CD14-positive monocyte (primary cell): ENCODE measurements around the gene LRIG1. TPM values are rescaled to one million over a fixed set of nuclear protein-coding genes. Genes with fewer than 3 reads are reported as not detected.

Source experiments
- DNase-seq, 3 donors: peaks; one replicate each; pipeline ENCODE4 v3.0.0-alpha.2; 2011 to 2022
- H2AFZ ChIP-seq: 2 replicates; pipeline ENCODE4 v1.6.0; 2012; ENCODE audit warnings: mild to moderate bottlenecking, low read depth, low read length, inconsistent platforms; ENCODE audit not compliant: insufficient read depth, poor library complexity, severe bottlenecking
- H3K27ac ChIP-seq, 2 donors: 1 replicate in 1 of 2; 2 replicates in 1 of 2; pipeline ENCODE4 v1.5.1; 2012 to 2013; ENCODE audit warnings: low read length in 2 of 2, control low read depth in 1 of 2, inconsistent platforms in 1 of 2, low read depth in 1 of 2, mild to moderate bottlenecking in 1 of 2
- H3K27me3 ChIP-seq, 2 donors: one replicate each; pipeline versions ENCODE4 v1.6.0 to v1.6.1; 2011 to 2013; ENCODE audit warnings: low read length in 2 of 2; ENCODE audit not compliant: control insufficient read depth in 2 of 2, insufficient read depth in 2 of 2
- H3K36me3 ChIP-seq, 2 donors: replicated peaks in 1 of 2; 1 replicate in 1 of 2; 2 replicates in 1 of 2; pipeline versions ENCODE4 v1.5.1 to v1.6.1; 2012 to 2013; ENCODE audit warnings: low read length in 2 of 2, control low read depth in 1 of 2, inconsistent platforms in 1 of 2, mild to moderate bottlenecking in 1 of 2; ENCODE audit not compliant: insufficient read depth in 2 of 2, control insufficient read depth in 1 of 2
- H3K4me1 ChIP-seq, 2 donors: 1 replicate in 1 of 2; 2 replicates in 1 of 2; pipeline versions ENCODE4 v1.5.1 to v1.6.1; 2012 to 2013; ENCODE audit warnings: low read length in 2 of 2, control low read depth in 1 of 2, inconsistent platforms in 1 of 2, mild to moderate bottlenecking in 1 of 2, moderate library complexity in 1 of 2; ENCODE audit not compliant: insufficient read depth in 2 of 2, control insufficient read depth in 1 of 2
- H3K4me2 ChIP-seq: replicated peaks from 2 replicates; pipeline ENCODE3; 2012; ENCODE audit warnings: low read length, moderate library complexity, mild to moderate bottlenecking; ENCODE audit not compliant: poor library complexity, severe bottlenecking; ENCODE audit errors: extremely low read depth
- H3K4me3 ChIP-seq, 3 experiments: fragments of 200-600 bp in 1 of 3; sonication (generic) in 1 of 3; replicated peaks in 1 of 3; 1 replicate in 2 of 3; 2 replicates in 1 of 3; pipeline ENCODE4 v1.5.1; 2011 to 2013; ENCODE audit warnings: low read length in 3 of 3, mild to moderate bottlenecking in 3 of 3, control low read depth in 2 of 3, low read depth in 2 of 3, inconsistent platforms in 1 of 3, moderate library complexity in 1 of 3
- H3K79me2 ChIP-seq: 2 replicates; pipeline ENCODE4 v1.6.0; 2012; ENCODE audit warnings: mild to moderate bottlenecking, control low read depth, inconsistent platforms, low read length, moderate library complexity; ENCODE audit not compliant: insufficient read depth
- H3K9ac ChIP-seq: 2 replicates; pipeline ENCODE4 v1.6.0; 2017; ENCODE audit warnings: low read length, mild to moderate bottlenecking; ENCODE audit not compliant: insufficient read depth, poor library complexity, severe bottlenecking
- H3K9me3 ChIP-seq, 2 donors: replicated peaks in 1 of 2; 1 replicate in 1 of 2; 2 replicates in 1 of 2; pipeline versions ENCODE4 v1.5.1 to v1.6.1; 2012 to 2013; ENCODE audit warnings: low read length in 2 of 2, control low read depth in 1 of 2; ENCODE audit not compliant: control insufficient read depth in 1 of 2, insufficient read depth in 1 of 2
- H4K20me1 ChIP-seq: 2 replicates; pipeline ENCODE4 v1.6.0; 2012; ENCODE audit warnings: mild to moderate bottlenecking, low read length, control low read depth, moderate library complexity; ENCODE audit not compliant: insufficient read depth
- H3K27ac Mint-ChIP-seq, 7 donors: one replicate each; pipeline ENCODE4 v1.8.0; 2020; ENCODE audit warnings: mild to moderate bottlenecking in 7 of 7, mixed read lengths in 7 of 7, moderate library complexity in 6 of 7, inconsistent platforms in 2 of 7
- H3K27me3 Mint-ChIP-seq, 3 donors: one replicate each; pipeline ENCODE4 v1.8.0; 2021 to 2022; ENCODE audit warnings: low read depth in 3 of 3, mild to moderate bottlenecking in 3 of 3, mixed read lengths in 3 of 3, moderate library complexity in 3 of 3, inconsistent platforms in 1 of 3
- H3K36me3 Mint-ChIP-seq, 2 donors: one replicate each; pipeline ENCODE4 v1.8.0; 2020; ENCODE audit warnings: mixed read lengths in 2 of 2, inconsistent platforms in 1 of 2, mild to moderate bottlenecking in 1 of 2
- H3K4me1 Mint-ChIP-seq: one replicate; pipeline ENCODE4 v1.8.0; 2020; ENCODE audit warnings: mild to moderate bottlenecking, mixed read lengths
- H3K4me3 Mint-ChIP-seq, 2 donors: one replicate each; pipeline ENCODE4 v1.8.0; 2020; ENCODE audit warnings: mild to moderate bottlenecking in 2 of 2, mixed read lengths in 2 of 2, moderate library complexity in 1 of 2
- H3K9me3 Mint-ChIP-seq, 7 donors: one replicate each; pipeline ENCODE4 v1.8.0; 2020 to 2022; ENCODE audit warnings: mixed read lengths in 7 of 7, mild to moderate bottlenecking in 6 of 7, moderate library complexity in 6 of 7, inconsistent platforms in 2 of 7
- WGBS: methylation state at CpG from one replicate; pipeline ENCODE4 v1.1.5; 2013; ENCODE audit warnings: missing lambda C conversion rate; ENCODE audit not compliant: insufficient coverage; 5-methylcytosine and 5-hydroxymethylcytosine counted together
- intact Hi-C, 2 donors: fragments of 100-400 bp; cut with micrococcal nuclease; formaldehyde crosslinking; loops; one replicate each; pipeline versions ENCODE4 v1.15.0 to v1.15.1; 2023
- polyA plus RNA-seq, 3 donors: library from polyadenylated mRNA; depleted of rRNA in 1 of 3; unstranded in 2 of 3; stranded (reverse) in 1 of 3; fragments of 300-500 nt in 2 of 3; fragments of >200 nt in 1 of 3; fragmentation: Illumina TruSeq in 2 of 3; gene quantifications; 1 replicate in 2 of 3; 2 replicates in 1 of 3; pipeline ENCODE4 v1.2.3, GENCODE V29; 2012 to 2021
- TF ChIP-seq, protein P1 (sequence below): fragments of 200-600 bp; IDR thresholded peaks from one replicate; pipeline ENCODE4 v1.8.0; 2022; ENCODE audit warnings: antibody characterized with exemption, mild to moderate bottlenecking

LRIG1 gene
- polyA plus RNA-seq, 3 donors, result 0.82 to 1.9 (median 1.0) TPM

DNA sequence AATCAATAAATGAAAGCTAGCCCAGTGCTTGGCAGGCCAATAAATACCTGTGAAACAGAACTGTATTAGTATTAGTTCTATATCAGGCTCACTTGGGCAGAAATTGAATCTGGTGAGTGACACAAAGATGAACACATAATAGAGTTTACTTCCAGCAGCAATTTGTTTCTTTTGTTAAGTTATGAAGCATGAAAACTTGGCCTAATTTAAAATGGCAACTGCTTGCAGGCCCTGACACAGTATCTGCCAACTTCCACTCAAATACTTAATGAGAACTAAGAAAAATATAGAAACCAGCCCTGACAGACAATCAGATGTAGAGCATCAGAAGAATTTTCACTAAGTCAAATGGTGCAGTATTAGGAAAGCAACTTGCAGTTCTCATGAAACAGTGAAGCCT is 37.6 kb upstream of the LRIG1 start:
- intact Hi-C loops, result no loop called here
- H3K27me3 Mint-ChIP-seq, result peaks cover 0 to 4% (median 2%) of the 10 kb centered on the region in 3 donors
- H3K4me3 Mint-ChIP-seq, result no peak overlapping the region
- H2AFZ ChIP-seq, result no peak overlapping the region
- no peaks in the 10 kb centered on the region for H3K79me2 ChIP-seq
- no peaks in the 10 kb centered on the region for H3K9me3 ChIP-seq
- no peaks in the 10 kb centered on the region for H3K4me1 Mint-ChIP-seq
- H3K36me3 ChIP-seq, result no peaks in the 10 kb centered on the region
- no peak overlapping the region for H3K27ac ChIP-seq
- H4K20me1 ChIP-seq, result no peaks in the 10 kb centered on the region
- H3K27ac Mint-ChIP-seq, result no peak overlapping the region
- no peaks in the 10 kb centered on the region for H3K4me1 ChIP-seq
- DNase-seq, result no peak
- no peak overlapping the region for H3K9ac ChIP-seq
- no peak overlapping the region for H3K4me2 ChIP-seq
- no peak overlapping the region for H3K4me3 ChIP-seq
- TF ChIP-seq, protein P1, sequence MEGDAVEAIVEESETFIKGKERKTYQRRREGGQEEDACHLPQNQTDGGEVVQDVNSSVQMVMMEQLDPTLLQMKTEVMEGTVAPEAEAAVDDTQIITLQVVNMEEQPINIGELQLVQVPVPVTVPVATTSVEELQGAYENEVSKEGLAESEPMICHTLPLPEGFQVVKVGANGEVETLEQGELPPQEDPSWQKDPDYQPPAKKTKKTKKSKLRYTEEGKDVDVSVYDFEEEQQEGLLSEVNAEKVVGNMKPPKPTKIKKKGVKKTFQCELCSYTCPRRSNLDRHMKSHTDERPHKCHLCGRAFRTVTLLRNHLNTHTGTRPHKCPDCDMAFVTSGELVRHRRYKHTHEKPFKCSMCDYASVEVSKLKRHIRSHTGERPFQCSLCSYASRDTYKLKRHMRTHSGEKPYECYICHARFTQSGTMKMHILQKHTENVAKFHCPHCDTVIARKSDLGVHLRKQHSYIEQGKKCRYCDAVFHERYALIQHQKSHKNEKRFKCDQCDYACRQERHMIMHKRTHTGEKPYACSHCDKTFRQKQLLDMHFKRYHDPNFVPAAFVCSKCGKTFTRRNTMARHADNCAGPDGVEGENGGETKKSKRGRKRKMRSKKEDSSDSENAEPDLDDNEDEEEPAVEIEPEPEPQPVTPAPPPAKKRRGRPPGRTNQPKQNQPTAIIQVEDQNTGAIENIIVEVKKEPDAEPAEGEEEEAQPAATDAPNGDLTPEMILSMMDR, result no peak
- H3K27me3 ChIP-seq, result no peaks in the 10 kb centered on the region
- H3K36me3 Mint-ChIP-seq, result no peaks in the 10 kb centered on the region
- peaks cover 0 to 7% (median 0%) of the 10 kb centered on the region in 7 donors for H3K9me3 Mint-ChIP-seq

DNA sequence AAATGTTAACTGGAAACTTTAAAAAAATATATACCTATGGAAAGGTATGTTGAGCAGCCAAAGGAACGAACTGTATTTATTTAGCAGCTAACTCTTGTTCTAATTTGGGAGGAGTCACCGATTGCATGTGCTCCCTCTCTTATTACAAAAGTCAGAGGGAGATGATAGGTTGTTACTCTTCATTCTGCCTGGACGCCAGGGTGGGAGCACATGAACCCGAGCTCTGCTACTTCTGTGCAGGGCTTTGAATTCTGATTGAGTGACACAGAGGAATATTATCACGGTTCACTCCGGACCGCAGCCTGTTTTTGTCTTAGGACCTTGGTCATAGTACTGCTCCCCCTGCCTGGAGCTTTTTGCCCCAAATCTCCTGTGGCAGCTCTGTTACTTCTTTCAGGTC is 36.9 kb upstream of the LRIG1 start:
- Histone ChIP-seq H3K9ac (no peak overlapping the region), H3K79me2 (no peaks in the 10 kb centered on the region), H2AFZ (no peak overlapping the region), H3K27ac (no peak overlapping the region), H3K9me3 (no peaks in the 10 kb centered on the region), H3K4me2 (no peak overlapping the region), H3K4me1 (no peaks in the 10 kb centered on the region), H3K36me3 (no peaks in the 10 kb centered on the region), H4K20me1 (no peaks in the 10 kb centered on the region), H3K27me3 (no peaks in the 10 kb centered on the region), H3K4me3 (no peak overlapping the region)
- peaks cover 0 to 6% (median 0%) of the 10 kb centered on the region in 7 donors for H3K9me3 Mint-ChIP-seq
- DNase-seq, result no peak
- H3K27me3 Mint-ChIP-seq, result peaks cover 0 to 4% (median 2%) of the 10 kb centered on the region in 3 donors
- H3K27ac Mint-ChIP-seq, result no peak overlapping the region
- WGBS, result 96% methylated on average over 4 of the region's 7 CpGs
- intact Hi-C loops, result no loop called here
- H3K4me1 Mint-ChIP-seq, result no peaks in the 10 kb centered on the region
- no peak overlapping the region for H3K4me3 Mint-ChIP-seq
- no peaks in the 10 kb centered on the region for H3K36me3 Mint-ChIP-seq
- TF ChIP-seq, protein P1, result no peak
